AG09309 (cell line): Measurements from ENCODE around the gene ARVCF.

Experiments
- DNase-seq: peaks from one replicate; pipeline ENCODE4 v3.0.0-alpha.2; 2010; ENCODE audit warnings: low read depth
- H3K4me3 ChIP-seq: 2 replicates; pipeline ENCODE4 v1.5.1; 2011; ENCODE audit warnings: mild to moderate bottlenecking, low read depth, low read length, moderate library complexity; ENCODE audit not compliant: control insufficient read depth
- CTCF ChIP-seq: IDR thresholded peaks from 2 replicates; pipeline ENCODE4 v1.5.1; 2011; ENCODE audit warnings: mild to moderate bottlenecking, low read depth, low read length, inconsistent platforms; ENCODE audit not compliant: insufficient read depth, control insufficient read depth; ENCODE audit errors: missing control alignments

Gene ARVCF

DNA sequence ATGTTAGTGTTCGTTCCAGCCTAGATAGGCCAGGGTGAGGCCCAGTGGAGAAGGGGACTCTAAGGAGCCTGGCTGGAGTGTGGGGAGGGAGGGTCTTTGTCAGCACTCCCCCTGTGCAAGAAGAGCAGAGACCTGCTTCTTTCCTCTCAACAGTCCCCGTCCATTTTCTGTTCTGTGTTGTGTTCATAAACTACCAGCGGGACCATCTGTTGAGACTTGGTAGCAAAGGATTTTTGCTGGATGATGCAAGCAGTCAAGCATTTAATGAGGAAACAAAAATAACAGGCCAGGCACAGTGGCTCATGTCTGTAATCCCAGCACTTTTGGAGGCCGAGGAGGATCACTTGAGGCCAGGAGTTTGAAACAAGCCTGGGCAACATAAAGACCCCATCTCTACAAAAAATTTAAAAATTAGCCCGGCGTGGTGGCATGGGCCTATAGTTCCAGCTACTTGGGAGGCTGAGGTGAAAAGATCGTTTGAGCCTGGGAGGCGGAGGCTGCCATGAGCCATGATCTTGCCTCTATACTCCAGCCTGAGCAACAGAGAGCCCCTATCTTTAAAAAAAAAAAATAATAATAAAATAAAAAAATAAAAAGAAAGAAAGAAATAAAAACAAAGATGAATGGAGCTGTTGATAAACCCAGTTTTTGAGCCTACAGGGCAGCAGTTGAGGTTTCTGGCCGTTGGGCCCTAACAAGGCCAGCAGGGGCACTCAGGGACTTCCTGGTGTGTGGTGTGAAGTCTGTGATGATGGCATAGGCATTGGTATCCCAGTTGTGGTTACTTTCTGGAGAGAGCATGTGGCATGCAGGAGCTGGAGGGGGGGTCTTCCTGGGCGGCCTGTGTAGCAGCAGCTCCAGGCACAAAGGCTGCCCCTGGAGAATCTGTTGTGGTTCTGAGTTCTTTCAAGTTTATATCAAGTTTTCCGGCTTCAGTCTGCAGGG, 73.3 kb downstream of the ARVCF start:
- H3K4me3 ChIP-seq = peak overlapping the region; percentile 78
- peak; percentile 19 for TF ChIP-seq CTCF
- DNase-seq = peak; percentile 80

- TF ChIP-seq CTCF = no peak
- peak overlapping the region; percentile 78 for H3K4me3 ChIP-seq
- peak; percentile 55 for DNase-seq
Measured at GRCh38 chr22:19942157-19943081, 74.2 kb downstream of the ARVCF start.

DNA sequence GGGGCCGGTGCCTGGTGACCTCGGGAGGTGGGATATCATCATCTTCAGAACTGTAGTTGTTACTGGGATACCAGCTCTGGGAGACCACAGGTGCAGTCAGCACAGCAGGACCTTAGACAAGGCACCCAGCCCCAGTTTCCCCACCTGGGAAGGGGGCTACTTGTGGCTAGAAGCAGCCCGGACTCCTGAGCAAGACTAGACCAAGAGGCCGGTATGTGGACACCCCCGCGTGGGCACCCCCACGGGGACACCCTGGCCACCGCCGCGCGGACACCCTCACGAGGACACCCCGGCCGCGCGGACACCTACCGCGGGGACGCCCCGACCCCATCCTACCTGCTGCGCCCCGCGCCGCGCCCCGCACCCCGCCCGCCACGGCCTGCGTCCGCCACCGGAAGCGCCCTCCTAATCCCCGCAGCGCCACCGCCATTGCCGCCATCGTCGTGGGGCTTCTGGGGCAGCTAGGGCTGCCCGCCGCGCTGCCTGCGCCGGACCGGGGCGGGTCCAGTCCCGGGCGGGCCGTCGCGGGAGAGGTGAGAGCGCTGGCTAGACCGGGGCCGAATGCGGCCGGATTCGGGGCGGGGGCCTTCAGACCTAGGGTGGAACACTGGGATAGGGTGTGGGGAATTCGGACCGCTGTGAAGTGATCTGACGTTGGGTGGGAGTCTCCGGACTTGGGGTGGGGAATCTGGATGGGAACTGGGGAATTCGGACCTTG, 75.1 kb downstream of the ARVCF start, which contains the start of the genes COMT and TXNRD2:
TSS of gene COMT (plus strand) at position 408 of the 718 bp plus-strand sequence. CDS start 20,755 bp downstream, outside the sequence.
TSS of gene TXNRD2 (minus strand) at position 454 of the 718 bp plus-strand sequence. CDS start at position 439, 15 bp downstream.
- no peak for TF ChIP-seq CTCF
- DNase-seq = no peak

DNA sequence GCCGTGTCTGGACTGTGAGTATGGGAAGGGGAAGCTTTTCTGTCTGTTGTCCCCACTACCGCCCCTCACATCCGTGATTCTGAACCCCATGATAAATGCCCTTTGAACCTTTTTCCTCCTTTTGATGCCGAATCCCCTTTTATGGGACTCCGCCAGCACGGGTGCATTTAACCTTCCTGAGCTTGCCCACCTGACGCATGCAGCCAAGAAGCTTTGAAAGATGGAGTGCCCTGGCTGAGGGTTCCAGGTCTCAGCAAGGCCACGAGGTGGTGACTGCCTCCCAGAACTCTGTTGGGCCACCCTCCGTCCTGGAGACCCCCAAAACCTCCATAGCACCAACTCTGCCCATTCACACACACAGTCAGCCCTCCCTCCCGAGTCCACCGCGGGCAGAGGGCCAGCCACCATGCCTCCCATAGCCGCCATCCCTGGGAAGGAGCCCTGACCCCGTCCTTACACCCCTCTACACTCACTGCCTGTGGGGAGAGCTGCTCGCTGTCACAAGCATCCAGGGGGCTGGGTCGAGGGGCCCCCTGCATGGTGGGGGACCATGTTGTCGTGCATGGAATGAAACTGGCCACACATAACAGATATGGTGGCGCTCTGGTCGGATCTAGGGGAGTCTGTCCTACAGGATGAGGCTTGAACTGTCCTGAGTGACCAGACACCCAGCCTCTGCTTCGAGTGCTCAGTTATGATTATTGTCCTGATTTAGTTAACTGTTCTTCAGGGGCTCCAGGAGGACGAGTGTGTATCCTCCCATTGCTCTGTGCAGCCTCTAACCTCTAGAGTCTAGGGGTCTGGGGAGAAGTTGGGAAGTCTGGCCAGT, 75.9 kb downstream of the ARVCF start:
- TF ChIP-seq CTCF = no peak

More for the DNA sequence above, 75.1 kb downstream of the ARVCF start, which contains the start of the genes COMT and TXNRD2:
- H3K4me3 ChIP-seq = peak within 1 kb of the TSS; percentile 78

DNA sequence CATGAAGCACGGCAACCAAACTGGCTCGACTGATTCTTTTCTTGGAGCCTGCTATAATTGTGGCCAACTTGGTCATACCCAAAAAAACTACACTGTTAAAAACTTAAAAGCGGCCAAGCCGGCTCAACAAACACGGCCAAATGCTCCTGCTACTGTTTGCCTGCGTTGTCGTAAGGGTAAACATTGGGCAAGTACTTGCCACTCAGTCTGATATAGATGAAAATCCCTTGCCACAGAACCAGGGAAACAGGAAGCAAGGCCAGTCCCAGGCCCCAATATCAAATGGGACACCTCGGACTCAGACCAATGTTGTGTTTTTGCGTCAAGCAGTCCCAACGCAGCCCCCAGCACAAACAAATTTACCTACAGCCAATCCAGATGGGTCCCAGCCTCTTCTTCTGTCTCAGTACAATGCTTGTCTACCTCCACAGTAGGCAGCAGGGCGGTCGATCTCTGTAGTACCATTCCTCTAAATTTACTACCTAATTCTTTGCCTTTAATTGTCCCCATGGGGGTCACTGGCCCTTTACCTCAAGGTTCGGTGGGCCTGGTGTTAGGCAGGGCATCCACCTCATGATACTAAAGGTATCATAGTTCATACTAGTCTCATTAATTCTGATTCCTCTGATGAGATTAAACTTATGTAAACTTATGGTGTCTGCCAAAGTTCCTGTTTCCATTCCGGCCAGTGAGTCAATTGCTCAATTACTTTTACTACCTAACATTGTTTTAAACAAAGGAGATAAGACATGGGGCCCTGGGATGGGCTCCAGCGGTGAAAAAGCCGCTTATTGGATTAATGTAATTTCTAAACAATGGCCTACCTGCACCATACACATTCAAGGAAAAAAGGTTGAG, 78.8 kb downstream of the ARVCF start:
- TF ChIP-seq CTCF = no peak
- no peak overlapping the region for H3K4me3 ChIP-seq
- no peak for DNase-seq

More for the DNA sequence above, 75.9 kb downstream of the ARVCF start:
- DNase-seq = no peak
- H3K4me3 ChIP-seq = peak overlapping the region; percentile 78
